Activated naive CD4-positive, alpha-beta T cell treated with Interleukin-2 at 50 U/mL for 16 hours (primary cell): ENCODE results near the gene KIRREL1.
A peak's percentile ranks its signal among the peaks of the same experiment; 100 is the strongest.
"Not testable (repeated sequence)": the region's sequence is repeated elsewhere in the genome, so short reads cannot be mapped to it uniquely, and the experiment has no call there.

Experiments used
- DNase-seq: peaks from one replicate; pipeline ENCODE4 v3.0.0-alpha.2; 2020

Gene KIRREL1

DNA sequence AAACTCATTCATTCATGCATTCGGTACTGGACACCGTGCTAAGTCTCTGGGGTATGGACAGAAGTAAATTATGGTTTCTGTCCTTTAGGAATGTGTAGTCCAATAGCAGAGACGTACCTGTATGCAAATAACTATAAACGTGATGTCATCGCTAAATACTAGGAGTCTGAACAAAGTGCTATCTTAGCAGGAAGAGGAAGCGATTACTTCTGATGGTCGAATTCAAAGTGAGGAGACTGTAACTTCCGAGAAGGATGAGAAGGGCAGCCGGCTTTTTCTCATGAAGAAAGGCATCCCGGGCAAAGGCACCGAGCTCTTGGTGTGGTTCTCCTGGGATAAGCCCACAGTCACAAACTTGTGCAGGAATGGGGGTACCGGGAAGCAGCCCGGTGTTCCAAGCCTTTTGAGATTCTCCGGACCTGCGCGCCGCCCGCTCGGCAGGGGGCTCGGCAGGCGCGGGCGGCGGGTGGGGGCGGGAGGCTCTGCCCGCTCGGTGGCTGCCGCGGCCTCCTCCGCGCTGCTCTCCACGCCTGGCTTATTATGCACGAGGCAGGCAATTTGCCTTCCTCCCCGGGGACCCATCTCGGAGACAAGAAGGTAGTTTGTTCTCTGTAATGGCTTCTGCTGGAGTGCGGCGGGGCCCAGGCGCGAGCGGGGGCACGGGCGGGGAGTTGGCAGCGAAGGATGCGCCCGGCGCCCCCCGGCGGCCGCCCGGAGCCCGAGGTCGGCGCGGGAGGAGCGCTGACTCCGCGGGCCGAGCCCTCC is 119.7 kb downstream of the KIRREL1 start:
- peak; percentile 26 for DNase-seq

DNA sequence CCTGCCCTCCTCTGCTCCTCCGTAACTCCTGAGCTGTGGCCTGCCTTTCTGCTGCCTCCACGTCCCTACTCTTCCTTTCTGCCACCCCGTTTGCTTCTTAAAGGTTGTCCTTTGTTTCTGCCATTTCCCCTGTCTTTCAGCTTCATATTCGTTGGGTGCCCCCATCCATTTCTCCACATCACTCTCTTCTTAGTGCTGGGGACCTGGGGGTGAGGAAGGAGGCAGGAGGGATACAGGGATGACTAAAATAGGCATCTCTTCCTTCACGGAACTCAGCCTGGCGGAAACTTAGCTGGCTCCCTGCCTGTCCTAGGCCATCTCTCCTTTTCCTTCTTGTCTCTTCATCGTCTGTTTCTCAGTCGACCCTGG is 120.3 kb downstream of the KIRREL1 start:
- no peak for DNase-seq

DNA sequence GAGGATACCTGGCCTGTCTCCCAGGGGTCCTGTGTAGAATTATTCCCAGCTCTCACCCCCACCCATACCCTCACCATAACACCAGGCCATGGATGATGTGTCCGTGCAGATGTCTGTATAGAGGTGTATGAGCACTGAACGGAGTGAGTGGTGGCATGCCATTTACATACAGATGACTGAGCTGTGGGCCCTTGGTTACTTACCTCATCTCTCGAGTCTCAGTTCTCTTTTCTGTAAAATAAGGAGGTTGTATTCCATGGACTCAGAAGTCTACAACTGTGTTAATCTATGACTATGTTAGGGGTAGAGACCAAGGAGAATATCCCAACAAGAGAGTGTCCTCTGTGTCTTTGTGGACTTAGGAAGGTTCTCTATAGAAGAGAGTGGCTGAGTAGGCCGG is 121.7 kb downstream of the KIRREL1 start:
- no peak for DNase-seq

DNA sequence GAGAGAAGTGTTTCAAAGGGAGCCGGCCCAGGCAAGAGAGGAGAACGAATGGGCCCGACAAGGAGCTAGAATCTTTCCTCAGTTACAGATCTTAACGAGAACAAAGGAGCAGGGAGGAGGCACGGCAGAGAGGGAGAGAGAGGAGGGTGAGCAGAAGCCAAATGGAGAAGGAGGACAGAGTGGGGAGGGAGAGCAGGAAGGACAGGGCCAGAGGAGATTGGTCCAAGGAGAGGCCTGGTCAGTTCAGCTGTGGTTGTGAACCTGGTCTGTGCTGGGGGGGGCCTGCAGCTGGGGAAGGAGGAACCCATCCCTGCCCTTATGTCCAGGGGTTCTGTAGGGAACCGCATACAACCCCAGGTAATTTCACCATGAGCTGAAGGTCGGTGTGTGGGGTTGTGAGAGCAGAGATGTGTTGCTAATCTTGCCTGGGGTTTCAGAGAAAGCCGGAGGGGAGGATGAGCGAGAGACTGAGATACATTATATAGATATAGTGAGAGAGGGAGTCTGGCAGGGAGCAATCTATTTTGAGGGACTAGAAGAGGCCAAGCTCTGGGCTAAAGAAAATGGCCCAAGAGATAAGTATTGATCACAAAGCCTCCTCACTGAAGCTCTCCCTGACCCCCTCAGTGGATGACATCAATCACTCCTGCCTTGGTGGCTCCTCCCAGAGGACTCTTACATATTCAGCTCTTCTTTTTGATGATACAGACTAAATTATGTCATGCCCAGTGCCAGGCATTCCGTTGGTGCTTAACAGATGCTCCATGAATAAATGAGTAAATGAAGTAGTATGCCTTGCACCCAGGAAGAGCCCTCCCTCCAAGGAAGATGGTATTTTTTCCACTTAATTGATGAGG is 123.1 kb downstream of the KIRREL1 start:
- no peak for DNase-seq

DNA sequence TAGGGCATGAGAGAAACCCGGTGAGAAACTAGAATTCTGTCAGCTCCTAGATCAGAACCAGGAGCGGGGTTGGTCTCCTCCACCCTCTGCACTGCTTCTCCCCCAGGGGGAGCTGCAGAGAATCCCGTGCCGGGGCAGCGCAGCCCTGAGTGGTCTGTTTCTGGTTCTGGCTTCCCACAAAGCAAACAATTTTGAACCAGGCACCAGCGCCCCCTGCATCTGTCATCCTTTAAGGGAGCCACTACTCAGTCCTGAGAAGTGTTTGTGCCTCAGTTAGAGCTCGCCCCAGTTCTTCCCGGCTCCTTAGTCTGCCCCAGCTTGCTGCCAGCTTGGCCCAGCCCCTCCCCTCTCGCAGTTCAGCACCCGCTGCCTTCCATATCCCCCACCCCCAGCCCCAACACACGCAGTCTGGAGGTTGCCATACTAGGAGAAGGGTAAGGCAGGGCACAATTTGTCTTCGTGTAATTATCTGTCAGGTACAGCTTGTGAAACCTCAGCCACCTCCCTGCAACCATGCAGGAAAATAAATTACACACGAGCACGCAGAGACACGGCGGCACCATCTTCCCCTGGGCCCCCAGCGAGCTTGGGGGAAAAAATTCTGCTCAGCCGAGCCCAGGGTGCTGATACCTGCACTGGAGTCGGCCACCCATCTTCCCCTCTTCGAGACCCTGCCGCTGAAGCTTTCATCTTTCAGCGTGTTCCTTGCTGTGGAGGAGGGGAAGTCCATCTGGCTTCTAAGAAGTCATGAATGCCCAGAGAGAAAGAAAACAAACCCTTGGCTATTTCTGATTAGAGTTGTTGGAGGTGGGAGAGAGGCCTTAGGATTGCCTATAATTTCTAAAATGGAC is 124.6 kb downstream of the KIRREL1 start:
- DNase-seq, result peak; percentile 25

DNA sequence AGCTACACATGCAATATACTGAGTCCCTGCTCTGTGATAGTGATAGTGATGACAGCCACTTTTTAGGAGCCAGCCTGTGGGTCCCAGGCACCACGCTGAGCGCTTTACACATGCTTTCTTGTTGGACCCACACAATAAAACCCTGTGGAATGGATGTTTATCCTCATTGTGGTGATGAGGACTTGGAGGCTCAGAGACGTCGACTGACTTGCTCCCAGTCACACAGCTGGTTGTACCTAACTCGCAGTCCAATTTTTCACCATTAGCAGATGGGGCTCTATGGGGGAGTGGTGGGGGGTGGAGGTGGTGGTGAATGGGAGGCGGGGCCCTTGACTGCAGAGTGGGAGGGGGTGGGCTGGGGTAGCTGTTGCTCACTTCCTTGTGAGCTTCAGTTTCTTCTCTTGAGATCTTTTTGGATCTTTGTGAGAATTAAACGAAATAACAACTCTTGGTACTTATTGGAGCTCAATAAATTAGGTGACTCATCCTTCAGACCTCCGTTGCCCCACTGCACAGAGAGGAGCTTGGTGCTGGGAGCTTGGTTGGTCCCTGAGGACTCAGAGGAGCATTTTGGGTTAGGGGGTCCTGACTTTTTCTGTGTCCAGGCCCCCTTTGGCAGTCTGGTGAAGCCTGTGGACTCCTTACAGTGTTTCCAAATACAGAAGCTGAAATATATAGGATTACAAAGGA is 125.4 kb downstream of the KIRREL1 start:
- no peak for DNase-seq

DNA sequence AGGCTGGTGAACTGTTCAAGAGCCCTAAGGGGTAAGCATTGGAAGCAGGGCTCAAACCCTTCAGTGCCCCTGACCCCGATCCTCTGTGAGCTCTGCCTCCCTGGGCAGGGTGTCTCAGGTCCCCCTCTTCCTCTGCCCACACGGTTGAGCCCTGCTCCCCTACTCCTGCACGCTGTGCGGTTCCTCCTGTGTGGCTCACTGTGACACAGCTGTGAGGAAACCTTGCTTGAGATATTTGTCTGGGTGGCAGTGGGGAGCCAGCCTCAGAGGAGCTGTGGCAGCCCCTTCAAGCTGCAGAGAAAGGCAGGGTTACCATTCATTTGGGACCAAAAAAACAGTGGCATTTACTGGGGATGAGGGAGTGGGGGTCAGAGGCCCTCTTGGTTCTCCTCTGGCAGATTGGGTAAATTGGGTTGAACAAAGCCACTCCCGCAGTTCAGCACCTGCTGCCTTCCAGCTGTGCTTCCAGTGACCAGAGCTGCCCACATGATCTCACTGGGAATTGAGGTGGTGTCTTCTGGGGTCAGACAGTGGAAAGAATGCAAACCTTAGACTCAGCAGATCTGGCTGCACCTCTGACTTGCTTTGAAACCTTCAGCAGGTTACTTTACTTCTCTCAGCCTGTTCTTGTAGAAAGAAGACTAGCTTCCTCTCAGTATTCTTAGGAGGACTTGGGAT is 126.7 kb downstream of the KIRREL1 start:
- no peak for DNase-seq

DNA sequence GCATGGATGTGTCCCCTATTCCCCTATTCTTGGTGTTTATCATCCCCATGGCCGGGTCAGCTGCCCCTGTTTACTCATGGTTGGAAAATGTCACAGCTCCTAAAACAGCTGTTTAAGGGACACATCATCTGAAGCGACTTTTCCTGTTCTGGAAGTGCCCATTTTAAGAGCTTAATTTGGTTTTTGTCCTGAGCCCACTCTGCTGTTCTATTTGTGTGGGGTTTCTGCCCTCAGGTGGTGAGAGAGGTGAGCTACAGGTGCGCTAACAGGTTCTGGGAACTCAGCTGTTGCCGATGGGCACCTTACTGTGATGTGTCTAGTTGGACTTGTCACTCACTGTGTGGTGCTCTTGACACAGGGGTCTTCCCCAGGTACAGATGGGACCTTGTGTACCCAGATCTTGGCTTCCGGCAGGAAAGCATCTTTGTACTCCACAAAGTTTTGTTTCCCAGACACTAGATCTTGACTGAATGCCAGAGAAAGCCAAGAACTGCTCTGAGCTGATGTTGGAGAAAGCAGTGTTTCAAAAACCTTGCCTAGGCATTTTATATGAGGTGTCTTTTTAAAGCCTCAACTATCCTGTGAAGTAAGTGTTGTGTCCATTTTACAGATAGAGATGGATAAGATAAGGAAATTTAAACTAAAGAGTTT is 128.3 kb downstream of the KIRREL1 start:
- no peak for DNase-seq

DNA sequence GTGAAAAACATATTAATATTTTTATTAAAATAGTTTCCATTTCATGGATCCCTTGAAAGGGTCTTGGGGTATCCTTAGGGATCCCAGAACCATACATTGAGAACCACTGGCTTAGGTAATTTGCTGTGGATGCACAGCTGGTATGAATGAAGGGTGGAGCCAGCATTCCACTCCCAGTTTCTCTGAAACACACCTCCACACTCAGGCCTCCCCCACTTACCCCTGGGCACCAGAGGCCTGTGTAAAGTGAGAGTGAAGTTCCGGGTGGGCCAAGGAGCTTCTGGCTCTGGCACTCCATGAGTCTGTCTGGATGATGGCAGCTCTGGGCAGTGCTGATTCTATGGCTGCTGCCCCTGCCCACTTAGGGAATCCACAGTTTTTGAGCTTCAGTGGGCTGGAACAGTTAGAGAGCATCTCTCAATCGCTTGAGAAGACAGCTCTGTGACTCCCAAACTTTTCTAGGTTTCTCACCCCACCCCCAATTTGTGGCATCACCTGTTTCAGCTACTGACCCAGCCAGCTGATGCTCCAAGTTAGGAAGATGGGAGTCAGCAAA is 129.5 kb downstream of the KIRREL1 start:
- DNase-seq, result no peak

DNA sequence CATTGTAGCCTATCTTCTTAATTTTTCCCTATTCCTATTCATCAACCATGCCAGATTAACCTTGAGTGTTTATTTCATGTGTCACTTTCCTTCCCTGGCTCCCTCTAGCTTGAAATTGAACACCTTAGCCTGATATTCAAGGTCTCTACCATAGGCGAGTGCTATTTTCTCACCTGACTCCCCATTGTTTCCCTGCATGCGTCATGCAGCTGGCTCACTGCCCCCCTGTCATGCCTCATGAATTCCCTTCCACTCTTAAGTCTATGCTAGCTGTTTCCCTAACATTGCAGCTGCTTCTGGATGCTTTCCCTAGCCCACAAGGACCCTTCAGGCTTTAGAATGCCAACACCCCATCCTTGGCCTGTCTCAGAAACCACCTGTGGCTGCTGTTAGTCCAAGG is 130.6 kb downstream of the KIRREL1 start:
- DNase-seq, result no peak

DNA sequence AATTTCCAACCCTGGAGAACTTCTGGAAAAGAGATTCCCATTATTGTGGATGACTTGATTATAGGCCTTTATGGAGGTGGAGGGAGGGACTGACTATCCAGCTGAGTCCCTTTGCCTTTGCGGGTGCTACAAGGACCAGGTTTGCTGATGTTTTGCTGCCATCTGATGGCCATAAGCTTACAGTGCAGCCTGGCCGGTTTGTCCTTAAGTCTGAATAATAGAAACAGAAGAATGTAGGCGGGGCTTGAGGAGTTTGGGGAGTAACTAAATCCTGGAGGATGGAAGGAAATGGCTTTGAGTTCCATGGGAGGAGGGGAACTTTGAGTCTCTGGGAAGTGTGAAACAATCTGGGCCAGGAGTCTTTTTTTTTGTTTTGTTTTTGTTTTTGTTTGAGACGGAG is 131.6 kb downstream of the KIRREL1 start:
- DNase-seq, result peak; percentile 71

DNA sequence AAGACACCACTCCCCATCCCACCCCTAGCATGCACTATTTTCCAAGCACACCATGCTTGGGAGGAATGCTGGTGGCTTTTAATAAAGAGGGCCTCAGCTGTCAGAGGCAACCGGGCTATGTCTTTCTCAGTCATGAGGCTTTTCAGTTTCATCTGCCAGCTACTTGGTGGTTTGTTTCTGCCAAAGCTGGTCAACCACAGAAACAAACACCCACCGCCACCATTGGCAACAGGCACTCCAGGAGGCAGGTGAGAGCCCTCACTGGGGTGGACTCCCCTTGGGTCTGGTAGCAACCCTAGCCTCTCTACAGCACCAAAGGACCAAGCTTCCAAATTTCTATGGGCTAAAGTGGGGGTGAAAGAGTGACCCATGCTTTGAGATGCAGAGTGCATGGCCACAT is 133.0 kb downstream of the KIRREL1 start:
- no peak for DNase-seq

DNA sequence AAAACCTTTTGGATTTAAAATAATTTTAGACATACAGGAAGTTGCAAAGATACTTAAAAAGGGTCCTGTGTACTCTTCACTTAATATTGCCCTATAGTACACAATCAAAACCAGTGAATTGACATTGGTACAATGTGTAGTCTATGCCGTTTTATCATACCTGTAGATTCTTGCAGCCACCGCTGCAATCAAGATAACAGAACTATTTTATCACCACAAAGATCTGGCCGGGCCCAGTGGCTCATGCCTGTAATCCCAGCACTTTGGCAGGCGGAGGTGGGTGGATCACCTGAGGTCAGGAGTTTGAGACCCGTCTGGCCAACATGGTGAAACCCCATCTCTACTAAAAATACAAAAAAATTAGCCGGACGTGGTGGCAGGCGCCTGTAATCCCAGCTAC is 135.1 kb downstream of the KIRREL1 start:
- not testable (repeated sequence) for DNase-seq

DNA sequence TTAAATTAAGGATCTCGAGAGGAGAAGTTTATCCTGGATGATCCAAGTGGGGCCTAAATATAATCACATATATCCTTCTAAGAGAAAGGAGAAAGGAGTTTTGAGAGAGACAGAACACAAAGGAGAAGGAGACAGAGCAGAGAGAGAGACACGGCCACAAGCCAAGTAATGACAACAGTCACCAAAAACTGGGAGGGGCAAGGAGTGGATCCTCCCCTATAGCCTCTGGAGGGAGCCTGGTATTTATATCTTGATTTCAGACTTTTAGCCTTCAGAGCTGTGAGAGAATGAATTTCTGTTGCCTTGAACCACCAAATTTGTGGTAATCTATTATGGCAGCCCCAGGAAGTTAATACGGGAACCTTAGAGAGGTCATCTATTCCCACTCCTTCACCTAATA is 137.8 kb downstream of the KIRREL1 start:
- no peak for DNase-seq

DNA sequence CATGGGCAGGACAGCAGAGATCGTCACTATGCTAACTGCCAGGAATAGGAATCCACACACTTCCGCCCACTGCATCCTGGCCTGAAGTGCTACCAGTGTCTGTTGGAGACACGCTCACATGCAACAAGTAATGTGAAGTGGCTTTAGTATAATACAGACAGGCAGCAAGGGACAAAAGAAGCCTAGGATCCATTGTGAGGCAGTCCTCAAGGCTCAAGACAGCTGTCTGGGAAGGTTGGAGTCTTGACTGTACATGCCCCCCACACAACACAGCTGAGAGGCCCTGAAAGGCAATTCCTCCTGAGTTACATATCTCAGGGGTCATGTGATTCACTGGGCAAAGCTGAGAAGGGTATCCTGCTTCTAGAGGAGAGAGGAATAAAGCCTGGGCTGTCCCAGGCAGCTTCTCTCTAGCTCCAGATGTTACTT is 147.3 kb downstream of the KIRREL1 start:
- DNase-seq, result no peak

DNA sequence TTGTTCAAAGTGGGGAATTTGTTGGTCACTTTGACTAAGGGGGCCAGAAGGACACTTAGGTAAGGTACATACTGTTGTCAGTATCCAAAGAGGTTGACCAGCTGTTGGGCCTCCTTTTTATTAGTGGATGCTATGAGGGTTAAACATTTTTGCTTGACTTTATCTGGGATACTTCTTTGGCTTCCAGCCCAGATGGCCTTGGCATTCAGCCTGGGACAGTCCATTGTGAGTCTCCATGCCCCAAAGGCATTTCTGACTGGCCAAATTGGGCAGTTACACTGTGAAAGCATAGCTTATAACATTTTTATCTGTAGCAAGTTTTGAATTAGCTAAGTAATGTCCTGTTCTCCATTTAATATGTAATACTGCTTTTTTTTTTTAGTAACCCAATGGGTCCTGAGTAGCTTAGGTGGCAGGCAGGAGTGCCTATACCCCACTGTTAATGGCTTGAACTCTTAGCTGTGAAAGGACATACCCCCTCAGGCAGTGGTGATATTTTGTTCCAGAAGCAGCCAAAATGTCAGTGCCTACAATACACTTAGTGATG is 151.8 kb downstream of the KIRREL1 start:
- DNase-seq, result no peak

DNA sequence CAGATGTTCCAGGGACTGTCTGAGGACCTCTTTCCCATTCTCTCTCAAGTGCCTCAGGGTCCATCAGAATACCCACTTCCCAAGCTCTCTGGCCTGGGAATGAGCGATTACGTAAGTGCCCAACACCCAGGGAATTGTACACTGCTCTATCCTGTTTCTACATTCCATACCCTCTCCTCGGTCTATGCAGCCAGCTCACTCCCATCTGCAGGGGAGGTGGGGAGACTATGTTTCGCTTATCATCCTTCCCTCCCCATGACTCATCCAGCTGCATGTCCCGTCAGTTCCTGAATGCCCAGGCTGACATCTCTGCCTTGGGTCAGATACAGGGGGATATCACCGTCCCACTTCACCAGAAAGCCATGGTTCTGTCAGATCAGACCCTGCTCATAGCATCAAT is 152.7 kb downstream of the KIRREL1 start:
- DNase-seq, result no peak

DNA sequence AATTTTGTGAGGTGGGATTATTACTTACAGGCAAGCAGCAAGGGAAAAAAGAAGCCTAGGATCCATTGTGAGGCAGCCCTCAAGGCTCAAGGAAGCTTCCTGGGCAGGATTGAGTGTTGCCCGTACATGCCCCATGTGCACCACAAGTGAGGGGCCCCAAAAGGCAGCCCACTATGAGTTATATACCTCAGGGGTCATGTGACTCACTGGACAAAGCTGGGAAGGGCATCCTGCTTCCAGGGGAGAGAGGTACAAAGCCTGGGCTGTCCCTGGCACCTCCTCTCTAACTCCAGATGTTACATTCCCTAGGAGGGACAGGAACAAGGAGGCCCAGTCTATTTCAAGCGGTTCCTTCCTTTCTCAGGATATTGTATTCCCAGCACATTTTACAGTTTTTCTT is 153.3 kb downstream of the KIRREL1 start:
- no peak for DNase-seq

DNA sequence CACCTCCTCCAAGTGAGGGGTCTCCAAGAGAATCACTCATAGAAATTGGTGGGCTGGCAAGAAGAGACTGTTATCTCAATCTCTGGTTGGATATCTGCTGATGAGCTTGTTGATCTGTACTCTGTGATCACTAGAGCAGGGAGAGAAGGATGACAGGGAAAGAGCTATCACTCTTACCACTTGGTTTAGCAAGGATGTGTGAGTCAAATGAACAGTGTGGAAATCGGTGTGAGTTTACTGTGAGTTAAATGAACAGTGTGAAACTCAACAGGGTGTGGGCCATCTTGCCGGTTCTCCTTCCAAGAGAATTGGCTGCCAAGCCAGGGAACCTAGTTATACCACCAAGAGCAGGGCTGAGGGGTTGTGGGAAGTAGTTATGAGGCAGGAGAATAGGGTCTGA is 154.0 kb downstream of the KIRREL1 start:
- no peak for DNase-seq

DNA sequence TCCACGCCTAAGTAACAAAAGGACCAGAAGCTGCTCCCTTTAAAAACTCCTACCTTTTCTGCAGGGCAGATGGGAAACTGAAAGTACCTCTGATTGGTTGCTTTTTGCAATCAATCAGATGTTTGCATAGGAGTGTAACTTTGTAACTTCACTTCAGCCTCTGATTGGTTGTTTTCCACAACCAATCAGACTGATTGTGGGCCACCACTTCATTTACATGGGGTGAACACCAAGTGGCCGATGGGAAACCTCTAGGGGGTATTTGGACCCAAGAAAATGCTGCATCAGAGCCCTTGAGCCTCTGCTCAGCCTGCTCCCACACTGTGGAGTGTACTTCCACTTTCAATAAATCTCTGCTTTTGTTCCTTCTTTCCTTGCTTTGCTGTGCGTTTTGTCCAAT is 154.4 kb downstream of the KIRREL1 start:
- no peak for DNase-seq

DNA sequence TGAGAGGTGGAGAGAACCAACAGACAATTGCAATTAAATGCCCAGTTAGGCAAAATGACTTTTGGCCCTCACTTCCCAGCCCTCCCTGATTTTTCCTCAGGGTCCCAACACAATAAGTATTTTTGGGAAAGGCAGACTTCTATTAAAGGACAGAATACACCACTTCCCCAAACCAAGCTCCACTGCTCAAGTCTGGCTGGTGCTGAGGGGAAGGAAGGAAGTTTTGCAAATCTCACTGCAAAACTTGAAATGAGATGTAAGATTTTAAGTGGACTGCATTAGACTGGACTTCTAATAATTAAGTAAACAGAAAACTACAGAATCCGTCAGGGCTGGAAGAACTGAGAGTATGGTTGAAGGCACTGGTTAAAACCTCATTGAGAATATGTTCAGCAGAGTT is 155.0 kb downstream of the KIRREL1 start:
- DNase-seq, result no peak
